Vagina (tissue), 2 donors: ENCODE measurements around the gene ADAMTS17. TPM values are rescaled to one million over a fixed set of nuclear protein-coding genes. Genes with fewer than 3 reads are reported as not detected.

Experiments used
- DNase-seq, 2 donors: peaks; one replicate each; pipeline ENCODE4 v3.0.0-alpha.2; 2017; ENCODE audit errors: extremely low spot score in 2 of 2
- H3K27ac ChIP-seq: fragments of 200-600 bp; sonication (generic); one replicate; pipeline ENCODE4 v1.5.1; 2019
- H3K27me3 ChIP-seq: fragments of 200-600 bp; sonication (generic); one replicate; pipeline ENCODE4 v1.5.1; 2019
- H3K36me3 ChIP-seq, 2 donors: fragments of 200-600 bp; sonication (generic); one replicate each; pipeline ENCODE4 v1.5.1; 2017 to 2019
- H3K4me1 ChIP-seq: fragments of 200-600 bp; sonication (generic); one replicate; pipeline ENCODE4 v1.5.1; 2019
- H3K4me3 ChIP-seq, 2 donors: fragments of 200-600 bp; sonication (generic); 1 replicate in 1 of 2; 2 replicates in 1 of 2; pipeline ENCODE4 v1.5.1; 2016 to 2019
- H3K9me3 ChIP-seq: fragments of 200-600 bp; sonication (generic); one replicate; pipeline ENCODE4 v1.5.1; 2019
- POLR2A ChIP-seq, 2 donors: fragments of 450-650 bp; IDR thresholded peaks; one replicate each; pipeline ENCODE4 v1.6.1; 2017; ENCODE audit warnings: antibody characterized with exemption in 2 of 2, mild to moderate bottlenecking in 2 of 2, moderate library complexity in 2 of 2
- POLR2AphosphoS5 ChIP-seq, 2 donors: sonication (generic); formaldehyde crosslinking; IDR thresholded peaks; one replicate each; pipeline ENCODE4 v1.9.0; 2017; ENCODE audit warnings: antibody characterized with exemption in 2 of 2, mild to moderate bottlenecking in 2 of 2, low read depth in 1 of 2; ENCODE audit not compliant: insufficient read depth in 1 of 2
- intact Hi-C: fragments of 100-400 bp; cut with DNase I; formaldehyde crosslinking; loops from one replicate; pipeline ENCODE4 v1.15.1; 2023
- total RNA-seq: library from RNA; depleted of rRNA; stranded (reverse); fragments of >200 nt; gene quantifications from one replicate; pipeline ENCODE4 v1.2.3, GENCODE V29; 2016
- TF ChIP-seq, protein P1 (sequence below), 3 experiments: fragments of 450-650 bp in 2 of 3; fragments of 200-600 bp in 1 of 3; sonication (generic) in 1 of 3; IDR thresholded peaks; one replicate each; pipeline ENCODE4 v1.5.1; 2017 to 2019; ENCODE audit warnings: antibody characterized with exemption in 3 of 3, mild to moderate bottlenecking in 2 of 3, moderate library complexity in 2 of 3

Gene ADAMTS17
- total RNA-seq, 1 donor from 2014 or later, result 16.0 TPM

DNA sequence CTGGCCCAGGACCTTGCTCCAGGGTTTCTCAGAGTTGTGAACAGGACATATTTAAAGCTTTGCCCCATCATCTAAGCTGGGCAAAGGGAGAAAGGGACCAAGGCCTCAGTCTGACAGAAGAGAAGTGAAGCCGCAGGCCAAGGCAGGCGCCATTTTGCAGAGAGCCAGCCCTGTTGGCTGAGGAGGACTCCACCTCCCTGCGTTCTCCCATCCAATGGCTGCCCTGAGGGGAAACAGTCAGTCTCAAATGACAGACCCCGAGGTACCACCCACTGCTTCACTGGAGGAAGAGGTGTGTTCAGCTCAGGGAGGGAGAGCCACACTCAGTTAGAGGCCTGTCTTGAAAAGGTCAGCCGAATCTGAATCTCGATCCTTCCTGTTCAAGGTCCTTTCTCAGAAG lies 86.1 kb downstream of the ADAMTS17 start:
- Histone ChIP-seq H3K27ac (no peak overlapping the region), H3K4me1 (no peaks in the 10 kb centered on the region), H3K4me3 (no peak overlapping the region), H3K36me3 (no peaks in the 10 kb centered on the region), H3K9me3 (no peaks in the 10 kb centered on the region), H3K27me3 (no peaks in the 10 kb centered on the region)
- intact Hi-C loops, result no loop called here
- TF ChIP-seq, protein P1, sequence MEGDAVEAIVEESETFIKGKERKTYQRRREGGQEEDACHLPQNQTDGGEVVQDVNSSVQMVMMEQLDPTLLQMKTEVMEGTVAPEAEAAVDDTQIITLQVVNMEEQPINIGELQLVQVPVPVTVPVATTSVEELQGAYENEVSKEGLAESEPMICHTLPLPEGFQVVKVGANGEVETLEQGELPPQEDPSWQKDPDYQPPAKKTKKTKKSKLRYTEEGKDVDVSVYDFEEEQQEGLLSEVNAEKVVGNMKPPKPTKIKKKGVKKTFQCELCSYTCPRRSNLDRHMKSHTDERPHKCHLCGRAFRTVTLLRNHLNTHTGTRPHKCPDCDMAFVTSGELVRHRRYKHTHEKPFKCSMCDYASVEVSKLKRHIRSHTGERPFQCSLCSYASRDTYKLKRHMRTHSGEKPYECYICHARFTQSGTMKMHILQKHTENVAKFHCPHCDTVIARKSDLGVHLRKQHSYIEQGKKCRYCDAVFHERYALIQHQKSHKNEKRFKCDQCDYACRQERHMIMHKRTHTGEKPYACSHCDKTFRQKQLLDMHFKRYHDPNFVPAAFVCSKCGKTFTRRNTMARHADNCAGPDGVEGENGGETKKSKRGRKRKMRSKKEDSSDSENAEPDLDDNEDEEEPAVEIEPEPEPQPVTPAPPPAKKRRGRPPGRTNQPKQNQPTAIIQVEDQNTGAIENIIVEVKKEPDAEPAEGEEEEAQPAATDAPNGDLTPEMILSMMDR (IDR thresholded peaks at IDR 0.05), result no peak
- TF ChIP-seq POLR2AphosphoS5 (IDR thresholded peaks at IDR 0.05; ENCODE audit: insufficient read depth in 1 of 2, low read depth in 1 of 2) (no peak), POLR2A (IDR thresholded peaks at IDR 0.05) (no peak)
- DNase-seq, result peak; percentile 43 to 71

DNA sequence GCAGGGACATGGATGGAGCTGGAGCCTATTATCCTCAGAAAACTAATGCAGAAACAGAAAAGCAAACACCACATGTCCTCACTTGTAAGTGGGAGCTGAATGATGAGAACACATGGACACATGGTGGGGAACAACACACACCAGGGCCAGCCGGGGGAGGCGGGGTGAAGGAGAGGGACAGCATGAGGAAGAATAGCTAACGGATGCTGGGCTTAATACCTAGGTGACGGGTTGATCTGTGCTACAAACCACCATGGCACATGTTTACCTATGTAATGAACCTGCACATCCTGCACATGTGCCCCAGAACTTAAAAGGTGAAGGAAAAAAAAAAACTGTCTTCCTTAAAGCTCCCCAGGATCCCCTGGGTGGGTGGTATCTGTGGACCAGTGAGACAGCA lies 87.1 kb downstream of the ADAMTS17 start:
- peak; percentile 16 to 52 for DNase-seq
- no peaks in the 10 kb centered on the region for H3K36me3 ChIP-seq
- H3K27ac ChIP-seq, result no peak overlapping the region
- no peaks in the 10 kb centered on the region for H3K9me3 ChIP-seq
- no peak overlapping the region for H3K4me3 ChIP-seq
- intact Hi-C loops, result no loop called here
- H3K4me1 ChIP-seq, result peaks cover 5% of the 10 kb centered on the region
- TF ChIP-seq POLR2AphosphoS5 (IDR thresholded peaks at IDR 0.05; ENCODE audit: insufficient read depth in 1 of 2, low read depth in 1 of 2), result no peak
- TF ChIP-seq, protein P1 (IDR thresholded peaks at IDR 0.05), result no peak
- no peak for TF ChIP-seq POLR2A (IDR thresholded peaks at IDR 0.05)
- no peaks in the 10 kb centered on the region for H3K27me3 ChIP-seq

DNA sequence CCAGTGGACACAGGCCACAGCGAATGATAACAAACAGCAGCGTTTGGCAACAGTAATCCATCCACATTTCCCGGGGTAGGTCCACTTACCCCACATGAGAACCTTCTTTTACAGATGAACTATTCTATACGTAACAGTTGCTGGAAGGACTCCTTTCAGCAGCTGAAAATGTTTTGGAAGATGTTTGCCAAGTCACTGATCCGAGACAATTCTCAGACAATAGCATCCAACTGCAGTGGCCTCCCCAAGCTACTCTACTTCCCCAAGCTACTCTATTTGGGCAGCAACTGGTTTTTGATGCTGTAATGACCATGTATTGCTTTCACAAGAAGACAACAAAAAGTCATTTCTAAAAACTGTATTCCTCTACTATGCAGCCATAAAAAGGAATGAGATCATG lies 87.5 kb downstream of the ADAMTS17 start:
- intact Hi-C loops, result no loop called here
- Histone ChIP-seq H3K4me3 (no peak overlapping the region), H3K9me3 (no peaks in the 10 kb centered on the region), H3K36me3 (no peaks in the 10 kb centered on the region), H3K27me3 (no peaks in the 10 kb centered on the region), H3K27ac (no peak overlapping the region), H3K4me1 (peaks cover 5% of the 10 kb centered on the region)
- DNase-seq, result no peak
- TF ChIP-seq, protein P1 (IDR thresholded peaks at IDR 0.05), result no peak
- no peak for TF ChIP-seq POLR2A (IDR thresholded peaks at IDR 0.05)
- TF ChIP-seq POLR2AphosphoS5 (IDR thresholded peaks at IDR 0.05; ENCODE audit: insufficient read depth in 1 of 2, low read depth in 1 of 2), result no peak

DNA sequence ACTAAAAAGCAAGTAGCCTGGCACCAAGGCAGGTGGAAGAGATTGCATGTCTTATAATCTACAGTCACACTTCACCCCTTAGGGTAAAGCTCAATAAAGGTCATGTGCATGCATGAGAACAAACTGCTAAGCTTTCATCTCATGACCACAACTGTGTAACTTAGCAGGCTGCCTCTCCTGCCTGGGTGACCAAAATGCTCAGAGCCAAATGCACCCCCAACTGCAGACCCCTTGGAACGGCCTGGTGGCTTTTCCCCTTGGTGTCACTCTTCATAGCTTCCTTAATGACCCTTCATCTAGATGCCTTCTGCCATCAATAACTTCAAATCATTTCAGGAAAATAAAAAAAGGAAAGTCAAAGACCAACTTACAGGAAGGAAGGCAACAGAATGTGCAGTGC lies 88.1 kb downstream of the ADAMTS17 start:
- H3K27me3 ChIP-seq, result no peaks in the 10 kb centered on the region
- no peaks in the 10 kb centered on the region for H3K9me3 ChIP-seq
- peaks cover 5% of the 10 kb centered on the region for H3K4me1 ChIP-seq
- peak; percentile 20 to 72 for DNase-seq
- H3K27ac ChIP-seq, result no peak overlapping the region
- no peak for TF ChIP-seq POLR2A (IDR thresholded peaks at IDR 0.05)
- TF ChIP-seq, protein P1 (IDR thresholded peaks at IDR 0.05), result no peak
- TF ChIP-seq POLR2AphosphoS5 (IDR thresholded peaks at IDR 0.05; ENCODE audit: insufficient read depth in 1 of 2, low read depth in 1 of 2), result no peak
- no peak overlapping the region for H3K4me3 ChIP-seq
- H3K36me3 ChIP-seq, result no peaks in the 10 kb centered on the region
- intact Hi-C loops, result no loop called here

DNA sequence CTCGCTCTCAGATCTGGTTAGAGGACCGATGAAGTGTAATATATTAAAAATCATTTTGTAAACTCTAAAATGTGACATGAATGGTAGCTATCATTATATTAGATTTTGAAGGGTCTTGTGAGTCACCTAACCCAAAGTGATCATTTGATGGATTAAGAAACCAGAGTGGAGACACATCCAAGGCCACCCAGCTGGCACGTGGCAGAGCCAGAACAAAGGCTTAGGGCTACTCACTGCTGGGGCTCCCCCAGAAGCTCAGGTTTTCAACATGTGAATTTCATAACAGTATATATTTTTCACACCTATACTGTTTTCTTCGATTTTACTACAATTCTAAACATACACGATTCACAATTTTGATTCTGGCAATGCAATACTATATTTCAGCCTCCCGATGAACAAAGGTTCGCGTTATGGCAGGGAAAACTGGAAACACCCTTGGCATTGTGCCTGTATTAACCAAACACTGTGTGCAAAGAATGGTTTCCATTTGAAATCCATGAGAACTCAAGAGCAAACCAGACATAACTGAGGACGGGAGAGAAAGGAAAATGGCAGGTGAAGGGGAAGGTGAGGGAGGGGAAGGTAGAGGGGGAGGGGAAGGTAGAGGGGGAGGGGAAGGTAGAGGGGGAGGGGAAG lies 88.9 kb downstream of the ADAMTS17 start:
- intact Hi-C loops, result no loop called here
- peak; percentile 3 to 31 for DNase-seq

More for the DNA sequence above, 88.9 kb downstream of the ADAMTS17 start:
- Histone ChIP-seq H3K27me3 (no peaks in the 10 kb centered on the region), H3K27ac (no peak overlapping the region), H3K9me3 (no peaks in the 10 kb centered on the region), H3K4me1 (peaks cover 5% of the 10 kb centered on the region), H3K36me3 (no peaks in the 10 kb centered on the region), H3K4me3 (no peak overlapping the region)
- TF ChIP-seq POLR2A (IDR thresholded peaks at IDR 0.05) (no peak), POLR2AphosphoS5 (IDR thresholded peaks at IDR 0.05; ENCODE audit: insufficient read depth in 1 of 2, low read depth in 1 of 2) (no peak)
- TF ChIP-seq, protein P1 (IDR thresholded peaks at IDR 0.05), result no peak
